ENCODE data around the gene MEGF6. TPM values are rescaled to one million over a fixed set of nuclear protein-coding genes. Genes with fewer than 3 reads are reported as not detected.

The MEGF6 gene
- total RNA-seq, 1 experiment from 2014 or later = 21.3 TPM

DNA sequence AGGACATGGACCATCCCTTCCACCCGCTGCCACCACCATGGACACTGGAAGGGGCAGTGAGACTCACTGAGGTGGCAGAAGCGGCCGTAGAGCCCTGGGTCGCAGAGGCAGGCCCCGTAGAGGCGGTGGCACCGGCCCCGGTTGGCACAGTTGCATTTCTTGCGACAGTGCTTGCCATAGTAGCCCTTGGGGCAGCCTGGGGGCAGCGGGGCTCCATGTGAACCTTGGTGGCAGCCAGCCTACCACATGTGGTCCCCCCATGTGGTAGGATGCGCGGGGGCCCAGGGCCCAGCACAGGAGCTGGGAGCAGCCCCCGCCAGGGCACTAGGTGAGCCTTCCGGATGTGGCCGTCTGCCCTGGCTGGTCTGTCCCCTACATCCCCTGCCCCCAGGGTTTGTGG is 105.3 kb downstream of the MEGF6 start:
- H3K27ac Mint-ChIP-seq = no peak overlapping the region
- Histone ChIP-seq H2BK120ac (ENCODE audit: low read depth, low read length, poor library complexity, severe bottlenecking) (no peak overlapping the region), H4K8ac (replicated peaks; ENCODE audit: insufficient read length, low read depth, low read length) (no peak overlapping the region), H3K79me2 (ENCODE audit: insufficient read depth, low read length) (no peaks in the 10 kb centered on the region), H3K23ac (ENCODE audit: insufficient read length, low read depth, low read length) (no peak overlapping the region), H4K5ac (ENCODE audit: insufficient read length, low read depth, low read length) (no peak overlapping the region), H3K18ac (ENCODE audit: insufficient read length, low read depth, low read length) (no peak overlapping the region), H4K91ac (ENCODE audit: insufficient read length, low read depth, low read length) (no peak overlapping the region), H2BK15ac (ENCODE audit: low read depth, low read length) (no peak overlapping the region), H3K79me1 (ENCODE audit: insufficient read depth, low read depth, low read length, poor library complexity, severe bottlenecking) (no peaks in the 10 kb centered on the region), H2BK20ac (ENCODE audit: low read depth, low read length, poor library complexity, severe bottlenecking) (no peak overlapping the region), H2BK12ac (ENCODE audit: insufficient read length, low read depth, low read length) (no peak overlapping the region), H2AK5ac (ENCODE audit: insufficient read length, low read length) (no peak overlapping the region), H3K23me2 (ENCODE audit: insufficient read length, low read depth, low read length, poor library complexity, severe bottlenecking) (no peaks in the 10 kb centered on the region), H3K56ac (ENCODE audit: insufficient read length, low read depth, low read length) (no peak overlapping the region), H3K9ac (ENCODE audit: extremely low read depth, insufficient read length, low read length) (no peak overlapping the region), H3K9me3 (ENCODE audit: control insufficient read depth, low read depth, low read length) (no peaks in the 10 kb centered on the region), H4K20me1 (ENCODE audit: control insufficient read depth, insufficient read depth, insufficient read length) (peaks cover 3% of the 10 kb centered on the region), H2BK5ac (ENCODE audit: insufficient read length, low read length) (no peak overlapping the region), H3K4me2 (ENCODE audit: insufficient read depth, insufficient read length, low read length) (no peak overlapping the region), H3K14ac (ENCODE audit: insufficient read depth, low read length) (no peak overlapping the region), H3K4ac (ENCODE audit: low read depth, low read length) (no peak overlapping the region), H2AFZ (ENCODE audit: low read length) (no peak overlapping the region), H3K4me1 (ENCODE audit: insufficient read depth, low read length) (no peaks in the 10 kb centered on the region), H3K27me3 (ENCODE audit: insufficient read depth, low read length) (no peaks in the 10 kb centered on the region), H3K27ac (ENCODE audit: insufficient read length, low read depth, low read length) (no peak overlapping the region), H3T11ph (ENCODE audit: low read length) (no peak overlapping the region)
- TF ChIP-seq, protein P1, sequence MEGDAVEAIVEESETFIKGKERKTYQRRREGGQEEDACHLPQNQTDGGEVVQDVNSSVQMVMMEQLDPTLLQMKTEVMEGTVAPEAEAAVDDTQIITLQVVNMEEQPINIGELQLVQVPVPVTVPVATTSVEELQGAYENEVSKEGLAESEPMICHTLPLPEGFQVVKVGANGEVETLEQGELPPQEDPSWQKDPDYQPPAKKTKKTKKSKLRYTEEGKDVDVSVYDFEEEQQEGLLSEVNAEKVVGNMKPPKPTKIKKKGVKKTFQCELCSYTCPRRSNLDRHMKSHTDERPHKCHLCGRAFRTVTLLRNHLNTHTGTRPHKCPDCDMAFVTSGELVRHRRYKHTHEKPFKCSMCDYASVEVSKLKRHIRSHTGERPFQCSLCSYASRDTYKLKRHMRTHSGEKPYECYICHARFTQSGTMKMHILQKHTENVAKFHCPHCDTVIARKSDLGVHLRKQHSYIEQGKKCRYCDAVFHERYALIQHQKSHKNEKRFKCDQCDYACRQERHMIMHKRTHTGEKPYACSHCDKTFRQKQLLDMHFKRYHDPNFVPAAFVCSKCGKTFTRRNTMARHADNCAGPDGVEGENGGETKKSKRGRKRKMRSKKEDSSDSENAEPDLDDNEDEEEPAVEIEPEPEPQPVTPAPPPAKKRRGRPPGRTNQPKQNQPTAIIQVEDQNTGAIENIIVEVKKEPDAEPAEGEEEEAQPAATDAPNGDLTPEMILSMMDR (conservative IDR thresholded peaks at IDR 0.05) = no peak
- H3K36me3 Mint-ChIP-seq (ENCODE audit: insufficient read depth in 1 of 3, low read depth in 3 of 3) = no peaks in the 10 kb centered on the region; a peak in 2 of 7 replicates
- H3K27me3 Mint-ChIP-seq (ENCODE audit: low read depth) = no peaks in the 10 kb centered on the region
- H3K9me3 Mint-ChIP-seq = no peaks in the 10 kb centered on the region
- H3K4me1 Mint-ChIP-seq = no peaks in the 10 kb centered on the region
- no peak for DNase-seq
- no CpG with 5 or more reads among the region's 15 CpGs for WGBS (ENCODE audit: extremely low coverage, insufficient read length, low lambda C conversion rate)
- H3K4me3 Mint-ChIP-seq = no peak overlapping the region
